Endothelial cell of umbilical vein (primary cell): Measurements from ENCODE around the gene COBLL1. TPM values are rescaled to one million over a fixed set of nuclear protein-coding genes. Genes with fewer than 3 reads are reported as not detected.
"Not testable (repeated sequence)": the region's sequence is repeated elsewhere in the genome, so short reads cannot be mapped to it uniquely, and the experiment has no call there.

Experiments
- BruUV-seq: library from RNA; stranded (reverse); fragments of 400-500 nt; replicated peaks from 2 replicates; lab custom pipeline; 2021; lab: Mats Ljungman, UMichigan
- CTCF ChIA-PET: fragments of 300-600, 350-600 bp; sonication (Branson Sonifier 250); formaldehyde crosslinking; loops from one replicate; lab custom pipeline; 2021; ENCODE audit warnings: antibody characterized with exemption, inconsistent platforms; lab: Charles Lee
- POLR2A ChIA-PET: fragments of 300-600, 350-600 bp; sonication (Branson Sonifier 250); formaldehyde crosslinking; loops from one replicate; lab custom pipeline; 2021; ENCODE audit warnings: antibody characterized with exemption, inconsistent platforms; lab: Charles Lee
- DNase-seq: peaks from one replicate; pipeline ENCODE4 v3.0.0-alpha.2; 2011; ENCODE audit warnings: low read depth, low spot score
- FAIRE-seq: peaks from 2 replicates; lab custom pipeline; 2011; peaks lifted over from hg19 to GRCh38; lab: Jason Lieb, UNC
- H2AFZ ChIP-seq: 2 replicates; pipeline ENCODE4 v1.6.0; 2012; ENCODE audit warnings: low read depth, low read length, control low read depth, inconsistent platforms
- H3K27ac ChIP-seq: 2 replicates; pipeline ENCODE4 v1.5.1; 2011; ENCODE audit warnings: low read depth, mild to moderate bottlenecking, control low read depth, low read length, moderate library complexity; ENCODE audit not compliant: insufficient read depth
- H3K27me3 ChIP-seq, 2 experiments: 2 replicates each; pipeline versions ENCODE4 v1.6.0 to v1.6.1; 2011; ENCODE audit warnings: low read length in 2 of 2, mixed read lengths in 1 of 2; ENCODE audit not compliant: control insufficient read depth in 2 of 2, insufficient read depth in 2 of 2
- H3K36me3 ChIP-seq, 2 experiments: 2 replicates in 1 of 2; 3 replicates in 1 of 2; pipeline ENCODE4 v1.5.1; 2011; ENCODE audit warnings: low read length in 2 of 2, mild to moderate bottlenecking in 1 of 2, moderate library complexity in 1 of 2; ENCODE audit not compliant: control insufficient read depth in 2 of 2, insufficient read depth in 2 of 2; ENCODE audit errors: extremely low read depth in 1 of 2
- H3K4me1 ChIP-seq: 3 replicates; pipeline ENCODE4 v1.5.1; 2011; ENCODE audit warnings: mild to moderate bottlenecking, low read length; ENCODE audit not compliant: control insufficient read depth, insufficient read depth; ENCODE audit errors: extremely low read depth
- H3K4me2 ChIP-seq: 2 replicates; pipeline ENCODE4 v1.6.1; 2011; ENCODE audit warnings: low read length, control low read depth, mixed read lengths; ENCODE audit not compliant: insufficient read depth
- H3K4me3 ChIP-seq, 3 experiments: fragments of 200-600 bp in 1 of 3; sonication (generic), shearing (Covaris generic) in 1 of 3; replicated peaks in 1 of 3; 2 replicates each; pipeline ENCODE4 v1.5.1; 2011 to 2016; ENCODE audit warnings: control low read depth in 3 of 3, low read length in 3 of 3, mild to moderate bottlenecking in 2 of 3, inconsistent platforms in 1 of 3, low read depth in 1 of 3, moderate library complexity in 1 of 3; ENCODE audit not compliant: insufficient read depth in 1 of 3
- H3K79me2 ChIP-seq: 2 replicates; pipeline ENCODE4 v1.6.0; 2012; ENCODE audit warnings: low read length, inconsistent platforms; ENCODE audit not compliant: control insufficient read depth, insufficient read depth
- H3K9ac ChIP-seq: replicated peaks from 2 replicates; pipeline ENCODE3; 2011; ENCODE audit warnings: low read length, control low read depth; ENCODE audit not compliant: insufficient read depth; ENCODE audit errors: extremely low read depth
- H3K9me1 ChIP-seq: replicated peaks from 3 replicates; pipeline ENCODE4 v1.6.0; 2011; ENCODE audit warnings: mild to moderate bottlenecking, low read length; ENCODE audit not compliant: control insufficient read depth, insufficient read depth; ENCODE audit errors: extremely low read depth
- H3K9me3 ChIP-seq: replicated peaks from 2 replicates; pipeline ENCODE4 v1.5.1; 2012; ENCODE audit warnings: low read length, inconsistent platforms; ENCODE audit not compliant: control insufficient read depth, insufficient read depth
- H4K20me1 ChIP-seq: replicated peaks from 2 replicates; pipeline ENCODE3; 2011; ENCODE audit warnings: mild to moderate bottlenecking, low read length; ENCODE audit not compliant: control insufficient read depth, insufficient read depth; ENCODE audit errors: extremely low read depth
- EZH2 ChIP-seq: IDR thresholded peaks from 2 replicates; pipeline ENCODE4 v1.6.1; 2012; ENCODE audit warnings: borderline replicate concordance, low read depth, mild to moderate bottlenecking, moderate library complexity, low read length, inconsistent platforms; ENCODE audit not compliant: severe bottlenecking
- FOS ChIP-seq: IDR thresholded peaks from 2 replicates; pipeline ENCODE4 v1.6.1; 2011; ENCODE audit warnings: mild to moderate bottlenecking, low read length, moderate library complexity, borderline replicate concordance; ENCODE audit not compliant: insufficient read depth
- GATA2 ChIP-seq: IDR thresholded peaks from 2 replicates; pipeline ENCODE4 v1.7.0; 2011; ENCODE audit warnings: low read depth, mild to moderate bottlenecking, moderate library complexity, mixed read lengths, low read length; ENCODE audit not compliant: insufficient read length, insufficient read depth
- MAX ChIP-seq: IDR thresholded peaks from 2 replicates; pipeline ENCODE4 v1.6.1; 2011; ENCODE audit not compliant: insufficient read depth, insufficient read length
- MYC ChIP-seq: IDR thresholded peaks from one replicate; pipeline ENCODE4 v1.6.1; 2011; ENCODE audit warnings: mild to moderate bottlenecking, low read depth, low read length
- POLR2A ChIP-seq: IDR thresholded peaks from 2 replicates; pipeline ENCODE4 v1.6.1; 2012; ENCODE audit warnings: low read depth, mild to moderate bottlenecking, control low read depth, low read length
- POLR2AphosphoS5 ChIP-seq: IDR thresholded peaks from 2 replicates; pipeline ENCODE4 v1.6.1; 2012; ENCODE audit warnings: low read depth, mild to moderate bottlenecking, control low read depth, low read length, moderate library complexity; ENCODE audit not compliant: insufficient read depth
- dilution Hi-C: fragments of 300-500 bp; cut with MboI; formaldehyde crosslinking; loops from one replicate; pipeline ENCODE4 v1.15.0; 2019; ENCODE audit warnings: low sequenced_read_pairs; ENCODE audit not compliant: extremely low pct_ligation_motif_present
- intact Hi-C: fragments of 100-400 bp; cut with micrococcal nuclease; formaldehyde crosslinking; loops from one replicate; pipeline ENCODE4 v1.10.0; 2022
- polyA plus RNA-seq, 4 experiments: library from polyadenylated mRNA; depleted of rRNA in 3 of 4; stranded (reverse) in 3 of 4; unstranded in 1 of 4; fragments of >200 nt; gene quantifications; 2 replicates each; pipeline versions ENCODE4 v1.2.1 to v1.2.3, GENCODE V29; 2011 to 2012; ENCODE audit warnings: missing spikeins in 1 of 4
- total RNA-seq: library from RNA; stranded (reverse); gene quantifications from 2 replicates; pipeline ENCODE4 v1.2.3, GENCODE V29; 2021

The COBLL1 gene
- total and polyA plus RNA-seq, 2 donors (not counting 3 experiments of a cell fraction or from before 2014, with no cell fraction given) = 9.1 to 38.4 TPM

GRCh38 chr2:164761737-164762460 is 79.7 kb downstream of the COBLL1 start:
- DNase-seq = no peak
- dilution Hi-C loops = no loop called here
- ChIA-PET POLR2A (no interaction called here), CTCF (interaction anchor here (0.8 to 1.4 kb wide), 5 partner anchors 17 to 159 kb away, joined by 3 to 4 read pairs (median 3); no protein-coding TSS in a partner anchor)
- TF ChIP-seq POLR2AphosphoS5 = no peak
- no peak for TF ChIP-seq EZH2
- TF ChIP-seq MYC = no peak
- TF ChIP-seq MAX = no peak
- TF ChIP-seq GATA2 = no peak
- TF ChIP-seq POLR2A = no peak
- TF ChIP-seq FOS = no peak
- H3K9ac ChIP-seq = no peak overlapping the region
- BruUV-seq = no TSS peak
- H3K27ac ChIP-seq = no peak overlapping the region
- H3K36me3 ChIP-seq = no peaks in the 10 kb centered on the region
- H3K27me3 ChIP-seq = no peaks in the 10 kb centered on the region
- FAIRE-seq = no peak
- H3K9me3 ChIP-seq = no peaks in the 10 kb centered on the region
- no peak overlapping the region for H2AFZ ChIP-seq
- no peak overlapping the region for H3K4me3 ChIP-seq
- intact Hi-C loops = no loop called here
- no peak overlapping the region for H3K4me2 ChIP-seq
- peaks cover 3% of the 10 kb centered on the region for H3K4me1 ChIP-seq
- peaks cover 2% of the 10 kb centered on the region for H3K9me1 ChIP-seq
- no peaks in the 10 kb centered on the region for H4K20me1 ChIP-seq
- H3K79me2 ChIP-seq = peaks cover 2% of the 10 kb centered on the region

- H3K9me1 ChIP-seq, H3K36me3 ChIP-seq, H3K4me3 ChIP-seq, POLR2A ChIA-PET, H3K79me2 ChIP-seq, H3K9me3 ChIP-seq, DNase-seq, H3K27ac ChIP-seq, H2AFZ ChIP-seq, H3K9ac ChIP-seq, FAIRE-seq, H4K20me1 ChIP-seq, H3K4me1 ChIP-seq, dilution Hi-C loops, H3K27me3 ChIP-seq, BruUV-seq, H3K4me2 ChIP-seq, intact Hi-C loops: not testable (repeated sequence)
- CTCF ChIA-PET = interaction anchor here (0.8 to 1.4 kb wide), 4 partner anchors 16 to 160 kb away, joined by 3 to 4 read pairs (median 3); no protein-coding TSS in a partner anchor
These were observed 80.4 kb downstream of the COBLL1 start for GRCh38 chr2:164761201-164761600.
